ENCODE results near the gene PCP2.

The PCP2 gene

GRCh38 chr19:7640803-7641202 is 7.3 kb upstream of the PCP2 start:
- in situ Hi-C loops (cut with HindIII; ENCODE audit: low sequenced_read_pairs), result no loop called here

- in situ Hi-C loops (cut with HindIII; ENCODE audit: low sequenced_read_pairs), result no loop called here
These were observed 6.4 kb upstream of the PCP2 start for GRCh38 chr19:7639863-7640348.

GRCh38 chr19:7638802-7639465 is 5.4 kb upstream of the PCP2 start:
- in situ Hi-C loops (cut with HindIII; ENCODE audit: low sequenced_read_pairs), result no loop called here

- in situ Hi-C loops (cut with HindIII; ENCODE audit: low sequenced_read_pairs), result no loop called here
These were observed 4.1 kb upstream of the PCP2 start for GRCh38 chr19:7637374-7638256.

GRCh38 chr19:7636691-7637373 is 3.3 kb upstream of the PCP2 start, which contains the start of gene STXBP2:
Gene STXBP2 (plus strand): TSS chr19:7637110. CDS start chr19:7637150, 40 bp downstream.
- in situ Hi-C loops (cut with HindIII; ENCODE audit: low sequenced_read_pairs), result no loop called here

- in situ Hi-C loops (cut with HindIII; ENCODE audit: low sequenced_read_pairs), result no loop called here
These were observed 2.8 kb upstream of the PCP2 start for GRCh38 chr19:7636317-7636690.

GRCh38 chr19:7635670-7636069 is 2.2 kb upstream of the PCP2 start:
- in situ Hi-C loops (cut with HindIII; ENCODE audit: low sequenced_read_pairs), result no loop called here

- in situ Hi-C loops (cut with HindIII; ENCODE audit: low sequenced_read_pairs), result loop anchor here (5.0 kb wide), 1 partner anchor 75 kb away; no protein-coding TSS in a partner anchor
These were observed 947 bp downstream of the PCP2 start for GRCh38 chr19:7632340-7633203.

- in situ Hi-C loops (cut with HindIII; ENCODE audit: low sequenced_read_pairs), result loop anchor here (5.0 kb wide), 1 partner anchor 74 kb away; no protein-coding TSS in a partner anchor
These were observed 1.9 kb downstream of the PCP2 start for GRCh38 chr19:7631577-7631976.

GRCh38 chr19:7629347-7630054 is 4.0 kb downstream of the PCP2 start, which contains the start of the genes PET100 and XAB2:
Gene PET100 (plus strand): TSS chr19:7629793. CDS start chr19:7629834, 41 bp downstream.
Gene XAB2 (minus strand): TSS chr19:7629545. CDS start chr19:7629527, 18 bp downstream.
- in situ Hi-C loops (cut with HindIII; ENCODE audit: low sequenced_read_pairs), result loop anchor here (5.0 kb wide), 1 partner anchor 72 kb away; no protein-coding TSS in a partner anchor

- in situ Hi-C loops (cut with HindIII; ENCODE audit: low sequenced_read_pairs), result no loop called here
These were observed 4.8 kb downstream of the PCP2 start for GRCh38 chr19:7628589-7629311.

- in situ Hi-C loops (cut with HindIII; ENCODE audit: low sequenced_read_pairs), result no loop called here
These were observed 6.4 kb downstream of the PCP2 start for GRCh38 chr19:7627166-7627565.

- in situ Hi-C loops (cut with HindIII; ENCODE audit: low sequenced_read_pairs), result no loop called here
These were observed 7.7 kb downstream of the PCP2 start for GRCh38 chr19:7625763-7626372.

- in situ Hi-C loops (cut with HindIII; ENCODE audit: low sequenced_read_pairs), result no loop called here
These were observed 8.7 kb downstream of the PCP2 start for GRCh38 chr19:7624810-7625209.

GRCh38 chr19:7623725-7624603 is 9.6 kb downstream of the PCP2 start:
- in situ Hi-C loops (cut with HindIII; ENCODE audit: low sequenced_read_pairs), result no loop called here

GRCh38 chr19:7622933-7623685 is 10.4 kb downstream of the PCP2 start:
- in situ Hi-C loops (cut with HindIII; ENCODE audit: low sequenced_read_pairs), result no loop called here

All from endothelial cell of hepatic sinusoid (primary cell).